PFSK-1 (cell line): Measurements from ENCODE around the gene SGCA.
A peak's percentile ranks its signal among the peaks of the same experiment; 100 is the strongest.

Source experiments
- FOXP2 ChIP-seq: optimal IDR thresholded peaks from 2 replicates; pipeline ENCODE3; 2011; ENCODE audit warnings: borderline replicate concordance, control low read depth, inconsistent platforms; ENCODE audit not compliant: insufficient read depth; ENCODE audit errors: extremely low read length, extremely low read depth
- POLR2AphosphoS5 ChIP-seq: IDR thresholded peaks from 2 replicates; pipeline ENCODE4 v1.6.1; 2012; ENCODE audit warnings: low read depth, mild to moderate bottlenecking, control low read depth, low read length, moderate library complexity
- REST ChIP-seq, 2 experiments: IDR thresholded peaks; 2 replicates each; pipeline versions ENCODE4 v1.6.1 to v1.8.0; 2011 to 2012; ENCODE audit warnings: low read depth in 2 of 2, low read length in 2 of 2, control low read depth in 1 of 2, inconsistent platforms in 1 of 2, mild to moderate bottlenecking in 1 of 2, moderate library complexity in 1 of 2; ENCODE audit not compliant: insufficient read depth in 1 of 2
- SIN3A ChIP-seq: IDR thresholded peaks from 2 replicates; pipeline ENCODE4 v1.6.1; 2012; ENCODE audit warnings: mild to moderate bottlenecking, low read length, moderate library complexity, borderline replicate concordance; ENCODE audit not compliant: insufficient read depth
- TAF1 ChIP-seq: IDR thresholded peaks from 2 replicates; pipeline ENCODE4 v1.6.1; 2012; ENCODE audit warnings: low read length, control low read depth, borderline replicate concordance; ENCODE audit not compliant: insufficient read depth

The SGCA gene

GRCh38 chr17:50210240-50211225, 44.7 kb downstream of the SGCA start:
- no peak for TF ChIP-seq TAF1
- TF ChIP-seq FOXP2 = peak; percentile 46

- TF ChIP-seq POLR2AphosphoS5 (no peak), REST (IDR thresholded peaks at IDR 0.05; ENCODE audit: insufficient read depth in 1 of 2, low read depth in 2 of 2, low read length in 2 of 2) (no peak), TAF1 (no peak), FOXP2 (no peak), SIN3A (no peak)
Observed at GRCh38 chr17:50211249-50212120, 45.7 kb downstream of the SGCA start.

GRCh38 chr17:50212121-50212843, 46.5 kb downstream of the SGCA start:
- TF ChIP-seq POLR2AphosphoS5 (no peak), FOXP2 (no peak), TAF1 (no peak), SIN3A (no peak), REST (IDR thresholded peaks at IDR 0.05; ENCODE audit: insufficient read depth in 1 of 2, low read depth in 2 of 2, low read length in 2 of 2) (no peak)

GRCh38 chr17:50213026-50214022, 47.5 kb downstream of the SGCA start:
- TF ChIP-seq POLR2AphosphoS5 = no peak
- TF ChIP-seq FOXP2 = no peak
- TF ChIP-seq SIN3A = no peak
- no peak for TF ChIP-seq REST (IDR thresholded peaks at IDR 0.05; ENCODE audit: insufficient read depth in 1 of 2, low read depth in 2 of 2, low read length in 2 of 2)
- no peak for TF ChIP-seq TAF1
